ENCODE measurements around the gene C1QTNF8.
"Not testable (repeated sequence)": the region's sequence is repeated elsewhere in the genome, so short reads cannot be mapped to it uniquely, and the experiment has no call there.

C1QTNF8 gene

DNA sequence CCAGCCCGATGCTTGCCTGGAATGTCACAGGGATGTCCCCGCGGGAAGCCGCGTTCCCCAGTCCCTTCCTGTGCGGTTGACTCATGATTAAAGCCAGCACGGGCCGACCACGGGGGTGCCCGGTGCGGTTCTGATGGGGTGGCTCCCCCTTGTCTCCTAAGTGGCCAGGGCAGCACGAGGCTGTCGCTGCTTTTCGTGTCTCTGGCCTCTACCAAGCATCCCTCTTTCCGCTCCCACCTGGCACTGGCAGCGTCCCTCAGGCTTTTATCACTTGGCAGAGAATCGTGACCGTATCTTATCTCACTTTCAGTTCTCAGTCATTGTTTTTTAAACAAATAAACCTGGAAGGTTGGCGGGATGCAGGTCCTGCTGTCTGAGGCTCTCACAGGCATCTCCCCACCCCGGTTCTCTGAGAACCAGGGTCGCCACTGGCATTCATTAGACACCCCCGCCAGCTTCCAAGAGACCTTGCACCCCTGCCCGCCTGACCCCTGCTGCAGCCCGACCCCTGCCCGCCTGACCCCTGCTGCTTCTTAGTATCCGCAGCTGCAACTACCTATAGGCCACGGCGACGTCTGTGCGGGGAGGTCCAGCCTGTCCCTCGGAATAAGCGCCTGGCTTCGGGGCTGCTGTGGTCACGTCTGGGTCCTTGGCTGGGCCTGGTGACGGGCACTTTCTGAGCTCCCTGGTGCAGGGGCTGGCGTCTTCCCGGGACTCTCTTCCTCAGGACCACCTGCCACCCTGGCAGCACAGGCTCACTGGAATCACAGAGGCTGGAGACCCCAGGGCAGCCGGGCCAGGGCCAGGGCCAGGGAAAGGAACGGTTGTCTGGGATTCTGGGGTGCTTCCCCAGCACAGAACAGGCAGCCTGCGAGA lies 7.5 kb downstream of the C1QTNF8 start:
- no peaks in the 10 kb centered on the region for H3K79me2 ChIP-seq (ENCODE audit: insufficient read depth, low read length)
- no peak for TF ChIP-seq CTCF (IDR thresholded peaks at IDR 0.05; ENCODE audit: low read length)
- no peak for TF ChIP-seq EZH2 (IDR thresholded peaks at IDR 0.05; ENCODE audit: borderline replicate concordance, low read length)
- H3K9ac ChIP-seq (ENCODE audit: low read length) = no peak overlapping the region
- no peaks in the 10 kb centered on the region for H4K20me1 ChIP-seq (ENCODE audit: insufficient read depth, low read length)
- no peaks in the 10 kb centered on the region for H3F3A ChIP-seq (ENCODE audit: insufficient read depth, low read length)
- H2AFZ ChIP-seq (ENCODE audit: low read length) = no peak overlapping the region
- H3K9me2 ChIP-seq (ENCODE audit: low read depth, low read length) = no peaks in the 10 kb centered on the region
- no peaks in the 10 kb centered on the region; the same call in 1 of the 2 replicates for H3K36me3 ChIP-seq (ENCODE audit: insufficient read depth, low read length)
- H3K9me3 ChIP-seq (ENCODE audit: low read length) = 0 out of 2 replicates have a peak, but pooled peaks cover 3% of the 10 kb centered on the region
- H3K4me2 ChIP-seq (ENCODE audit: low read length) = no peak overlapping the region
- H3K4me3 ChIP-seq (ENCODE audit: low read depth, low read length, poor library complexity, severe bottlenecking) = no peak overlapping the region
- H3K4me1 ChIP-seq (ENCODE audit: insufficient read depth, low read length, severe bottlenecking) = no peaks in the 10 kb centered on the region
- 0 out of 2 replicates have a peak, but pooled peaks cover 5% of the 10 kb centered on the region for H3K27me3 ChIP-seq (ENCODE audit: insufficient read depth, low read length)
- no peak overlapping the region for H3K27ac ChIP-seq (ENCODE audit: low read depth, low read length, poor library complexity, severe bottlenecking)

GRCh38 chr16:1086443-1086842 lies 9.6 kb downstream of the C1QTNF8 start:
- not testable (repeated sequence) for H3K9ac ChIP-seq (ENCODE audit: low read length); H3K79me2 ChIP-seq (ENCODE audit: insufficient read depth, low read length); H3K27ac ChIP-seq (ENCODE audit: low read depth, low read length, poor library complexity, severe bottlenecking); H3K36me3 ChIP-seq (ENCODE audit: insufficient read depth, low read length); H3K4me2 ChIP-seq (ENCODE audit: low read length); H4K20me1 ChIP-seq (ENCODE audit: insufficient read depth, low read length); H3K27me3 ChIP-seq (ENCODE audit: insufficient read depth, low read length); H3K9me2 ChIP-seq (ENCODE audit: low read depth, low read length); H3K4me1 ChIP-seq (ENCODE audit: insufficient read depth, low read length, severe bottlenecking); H3K4me3 ChIP-seq (ENCODE audit: low read depth, low read length, poor library complexity, severe bottlenecking); H3F3A ChIP-seq (ENCODE audit: insufficient read depth, low read length); H2AFZ ChIP-seq (ENCODE audit: low read length); H3K9me3 ChIP-seq (ENCODE audit: low read length)

- H3K9me3 ChIP-seq (ENCODE audit: low read length) = 0 out of 2 replicates have a peak, but pooled peaks cover 3% of the 10 kb centered on the region
- no peaks in the 10 kb centered on the region for H3K79me2 ChIP-seq (ENCODE audit: insufficient read depth, low read length)
These were observed 11.1 kb downstream of the C1QTNF8 start for GRCh38 chr16:1084971-1085370.

More at GRCh38 chr16:1084971-1085370, 11.1 kb downstream of the C1QTNF8 start:
- no peak overlapping the region for H3K4me2 ChIP-seq (ENCODE audit: low read length)
- H3K4me1 ChIP-seq (ENCODE audit: insufficient read depth, low read length, severe bottlenecking) = no peaks in the 10 kb centered on the region
- H3K36me3 ChIP-seq (ENCODE audit: insufficient read depth, low read length) = no peaks in the 10 kb centered on the region; the same call in 1 of the 2 replicates
- H2AFZ ChIP-seq (ENCODE audit: low read length) = no peak overlapping the region
- H3F3A ChIP-seq (ENCODE audit: insufficient read depth, low read length) = no peaks in the 10 kb centered on the region
- H3K27ac ChIP-seq (ENCODE audit: low read depth, low read length, poor library complexity, severe bottlenecking) = no peak overlapping the region
- H3K27me3 ChIP-seq (ENCODE audit: insufficient read depth, low read length) = 0 out of 2 replicates have a peak, but pooled peaks cover 5% of the 10 kb centered on the region
- TF ChIP-seq CTCF (IDR thresholded peaks at IDR 0.05; ENCODE audit: low read length) (no peak), EZH2 (IDR thresholded peaks at IDR 0.05; ENCODE audit: borderline replicate concordance, low read length) (no peak)
- no peak overlapping the region for H3K4me3 ChIP-seq (ENCODE audit: low read depth, low read length, poor library complexity, severe bottlenecking)
- no peaks in the 10 kb centered on the region for H3K9me2 ChIP-seq (ENCODE audit: low read depth, low read length)
- no peaks in the 10 kb centered on the region for H4K20me1 ChIP-seq (ENCODE audit: insufficient read depth, low read length)
- no peak overlapping the region for H3K9ac ChIP-seq (ENCODE audit: low read length)

Measured in OCI-LY1 (cell line).